HCT116 (cell line): Measurements from ENCODE around the gene SMC1B.

Experiments
- ATF3 ChIP-seq: IDR thresholded peaks from 2 replicates; pipeline ENCODE4 v1.6.1; 2012
- CEBPB ChIP-seq: IDR thresholded peaks from 2 replicates; pipeline ENCODE4 v1.6.1; 2012; ENCODE audit warnings: low read depth
- EZH2 ChIP-seq: fragments of 200-600 bp; sonication (generic); IDR thresholded peaks from 2 replicates; pipeline ENCODE4 v1.6.1; 2017; ENCODE audit warnings: antibody characterized with exemption, mixed run types
- FOSL1 ChIP-seq: IDR thresholded peaks from 2 replicates; pipeline ENCODE4 v1.6.1; 2012; ENCODE audit warnings: low read depth
- JUND ChIP-seq: IDR thresholded peaks from 2 replicates; pipeline ENCODE4 v1.6.1; 2012
- POLR2A ChIP-seq: IDR thresholded peaks from 2 replicates; pipeline ENCODE4 v1.7.0; 2011; ENCODE audit warnings: borderline replicate concordance; ENCODE audit not compliant: insufficient read depth, insufficient read length; ENCODE audit errors: extremely low read depth
- POLR2AphosphoS5 ChIP-seq: IDR thresholded peaks from 2 replicates; pipeline ENCODE4 v1.6.1; 2011; ENCODE audit warnings: mild to moderate bottlenecking, low read depth, low read length, moderate library complexity
- SP1 ChIP-seq: IDR thresholded peaks from 2 replicates; pipeline ENCODE4 v1.6.1; 2012; ENCODE audit warnings: low read depth
- TCF7L2 ChIP-seq: IDR thresholded peaks from 2 replicates; pipeline ENCODE4 v1.7.0; 2011; ENCODE audit warnings: borderline replicate concordance, inconsistent platforms; ENCODE audit not compliant: insufficient read depth, insufficient read length; ENCODE audit errors: extremely low read depth
- ZBTB33 ChIP-seq: IDR thresholded peaks from 2 replicates; pipeline ENCODE4 v1.6.1; 2011; ENCODE audit warnings: mild to moderate bottlenecking, low read length, moderate library complexity; ENCODE audit not compliant: insufficient replicate concordance; ENCODE audit errors: extremely low read depth
- ZFX ChIP-seq: fragments of 450-650 bp; IDR thresholded peaks from 2 replicates; pipeline ENCODE4 v1.6.1; 2017
- ZNF274 ChIP-seq: fragments of 200-500 bp; sonication (Bioruptor generic); IDR thresholded peaks from 2 replicates; pipeline ENCODE4 v1.6.1; 2014; ENCODE audit warnings: mild to moderate bottlenecking, low read depth, low read length, inconsistent platforms
- TF ChIP-seq, protein P1 (sequence below), 3 experiments: fragments of 200-600 bp in 1 of 3; sonication (generic) in 1 of 3; IDR thresholded peaks in 2 of 3; conservative IDR thresholded peaks in 1 of 3; 2 replicates each; pipeline ENCODE4 v1.5.1; 2012 to 2017; ENCODE audit warnings: low read depth in 2 of 3, low read length in 2 of 3, antibody characterized with exemption in 1 of 3, borderline replicate concordance in 1 of 3, control low read depth in 1 of 3, mild to moderate bottlenecking in 1 of 3, mixed read lengths in 1 of 3, mixed run types in 1 of 3, moderate library complexity in 1 of 3; ENCODE audit not compliant: insufficient read depth in 1 of 3

- no peak for TF ChIP-seq EZH2
- no peak for TF ChIP-seq ZBTB33
- TF ChIP-seq POLR2AphosphoS5, result no peak
- no peak for TF ChIP-seq POLR2A
- TF ChIP-seq, protein P1, sequence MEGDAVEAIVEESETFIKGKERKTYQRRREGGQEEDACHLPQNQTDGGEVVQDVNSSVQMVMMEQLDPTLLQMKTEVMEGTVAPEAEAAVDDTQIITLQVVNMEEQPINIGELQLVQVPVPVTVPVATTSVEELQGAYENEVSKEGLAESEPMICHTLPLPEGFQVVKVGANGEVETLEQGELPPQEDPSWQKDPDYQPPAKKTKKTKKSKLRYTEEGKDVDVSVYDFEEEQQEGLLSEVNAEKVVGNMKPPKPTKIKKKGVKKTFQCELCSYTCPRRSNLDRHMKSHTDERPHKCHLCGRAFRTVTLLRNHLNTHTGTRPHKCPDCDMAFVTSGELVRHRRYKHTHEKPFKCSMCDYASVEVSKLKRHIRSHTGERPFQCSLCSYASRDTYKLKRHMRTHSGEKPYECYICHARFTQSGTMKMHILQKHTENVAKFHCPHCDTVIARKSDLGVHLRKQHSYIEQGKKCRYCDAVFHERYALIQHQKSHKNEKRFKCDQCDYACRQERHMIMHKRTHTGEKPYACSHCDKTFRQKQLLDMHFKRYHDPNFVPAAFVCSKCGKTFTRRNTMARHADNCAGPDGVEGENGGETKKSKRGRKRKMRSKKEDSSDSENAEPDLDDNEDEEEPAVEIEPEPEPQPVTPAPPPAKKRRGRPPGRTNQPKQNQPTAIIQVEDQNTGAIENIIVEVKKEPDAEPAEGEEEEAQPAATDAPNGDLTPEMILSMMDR (IDR thresholded peaks at IDR 0.05 in 2 of 3, conservative IDR thresholded peaks at IDR 0.05 in 1 of 3; ENCODE audit: borderline replicate concordance in 1 of 3, insufficient read depth in 1 of 3, low read depth in 2 of 3, low read length in 2 of 3), result no peak
- no peak for TF ChIP-seq ZFX
- TF ChIP-seq ATF3, result no peak
- TF ChIP-seq TCF7L2, result no peak
- TF ChIP-seq JUND, result no peak
- no peak for TF ChIP-seq CEBPB
- no peak for TF ChIP-seq FOSL1
- no peak for TF ChIP-seq ZNF274
- TF ChIP-seq SP1, result no peak
Measured at GRCh38 chr22:45341498-45341897, 71.9 kb downstream of the SMC1B start.
